WTC11 (cell line): ENCODE results near the gene NPLOC4. TPM values are rescaled to one million over a fixed set of nuclear protein-coding genes. Genes with fewer than 3 reads are reported as not detected.

ENCODE experiments used
- ATAC-seq: fragments of 200-7000 bp; cut with Tn5 transposase; 2 replicates; pipeline ENCODE4 v1.10.0; 2021; ENCODE audit warnings: mild to moderate bottlenecking, moderate library complexity
- CTCF ChIA-PET: fragments of 300-600 bp; sonication (Branson Sonifier 250); formaldehyde crosslinking; loops from one replicate; lab custom pipeline; 2021; ENCODE audit warnings: antibody characterized with exemption; lab: Charles Lee
- POLR2A ChIA-PET: fragments of 350-600 bp; sonication (Branson Sonifier 250); formaldehyde crosslinking; loops from one replicate; lab custom pipeline; 2021; ENCODE audit warnings: antibody characterized with exemption; lab: Charles Lee
- DNase-seq: peaks from one replicate; pipeline ENCODE4 v3.0.0; 2021; ENCODE audit warnings: low spot score
- H3K27ac Mint-ChIP-seq: 2 replicates; pipeline ENCODE4 v1.8.0; 2021; ENCODE audit warnings: mixed read lengths
- H3K27me3 Mint-ChIP-seq: 2 replicates; pipeline ENCODE4 v1.8.0; 2021; ENCODE audit warnings: low read depth, mild to moderate bottlenecking, moderate library complexity, mixed read lengths
- H3K36me3 Mint-ChIP-seq: 2 replicates; pipeline ENCODE4 v1.8.0; 2021; ENCODE audit warnings: mixed read lengths
- H3K4me1 Mint-ChIP-seq: 2 replicates; pipeline ENCODE4 v1.8.0; 2022; ENCODE audit warnings: mixed read lengths
- H3K4me3 Mint-ChIP-seq: 2 replicates; pipeline ENCODE4 v1.8.0; 2021; ENCODE audit warnings: mild to moderate bottlenecking, moderate library complexity, mixed read lengths
- H3K9me3 Mint-ChIP-seq: 2 replicates; pipeline ENCODE4 v1.8.0; 2021; ENCODE audit warnings: mixed read lengths
- AFF4 ChIP-seq: sonication (generic); formaldehyde crosslinking; IDR thresholded peaks from 2 replicates; pipeline ENCODE4 v1.8.1; 2023; ENCODE audit warnings: mild to moderate bottlenecking, missing genetic modification reagents, borderline replicate concordance
- ATF1 ChIP-seq: sonication (generic); formaldehyde crosslinking; IDR thresholded peaks from 2 replicates; pipeline ENCODE4 v1.8.1; 2023; ENCODE audit warnings: mild to moderate bottlenecking, moderate library complexity, missing genetic modification reagents
- ESRRA ChIP-seq: sonication (generic); formaldehyde crosslinking; IDR thresholded peaks from 2 replicates; pipeline ENCODE4 v1.8.1; 2022; ENCODE audit warnings: mild to moderate bottlenecking, missing genetic modification reagents, borderline replicate concordance
- JAZF1 ChIP-seq: fragments of 250-450 bp; sonication (Bioruptor Pico); IDR thresholded peaks from 2 replicates; pipeline ENCODE4 v1.9.0; 2021; ENCODE audit warnings: moderate library complexity, mild to moderate bottlenecking, inconsistent platforms
- MAX ChIP-seq: sonication (generic); formaldehyde crosslinking; IDR thresholded peaks from 2 replicates; pipeline ENCODE4 v1.8.0; 2022; ENCODE audit warnings: mild to moderate bottlenecking, missing genetic modification reagents
- NFATC4 ChIP-seq: fragments of 250-450 bp; sonication (Bioruptor Pico); IDR thresholded peaks from 2 replicates; pipeline ENCODE4 v1.9.0; 2021; ENCODE audit warnings: mild to moderate bottlenecking
- PREB ChIP-seq: sonication (generic); formaldehyde crosslinking; IDR thresholded peaks from 2 replicates; pipeline ENCODE4 v1.8.1; 2022; ENCODE audit warnings: mild to moderate bottlenecking, missing genetic modification reagents, moderate library complexity, borderline replicate concordance
- PRRX2 ChIP-seq: fragments of 250-450 bp; sonication (Bioruptor Pico); IDR thresholded peaks from 2 replicates; pipeline ENCODE4 v1.8.0; 2021; ENCODE audit warnings: mild to moderate bottlenecking
- RORB ChIP-seq: fragments of 250-450 bp; sonication (Bioruptor Pico); IDR thresholded peaks from 2 replicates; pipeline ENCODE4 v1.9.0; 2021; ENCODE audit warnings: mild to moderate bottlenecking
- SMAD3 ChIP-seq: sonication (generic); formaldehyde crosslinking; IDR thresholded peaks from 2 replicates; pipeline ENCODE4 v1.8.0; 2022; ENCODE audit warnings: missing genetic modification reagents, mild to moderate bottlenecking, borderline replicate concordance
- SP1 ChIP-seq: sonication (generic); formaldehyde crosslinking; conservative IDR thresholded peaks from 2 replicates; pipeline ENCODE4 v1.8.1; 2022; ENCODE audit warnings: missing genetic modification reagents
- TCF7 ChIP-seq: sonication (generic); formaldehyde crosslinking; IDR thresholded peaks from 2 replicates; pipeline ENCODE4 v1.8.0; 2022; ENCODE audit warnings: mild to moderate bottlenecking, low read depth, missing genetic modification reagents, moderate library complexity
- USF1 ChIP-seq: sonication (generic); formaldehyde crosslinking; IDR thresholded peaks from 2 replicates; pipeline ENCODE4 v1.8.0; 2022; ENCODE audit warnings: mild to moderate bottlenecking, missing genetic modification reagents
- USF2 ChIP-seq: sonication (generic); formaldehyde crosslinking; IDR thresholded peaks from 2 replicates; pipeline ENCODE4 v1.8.1; 2023; ENCODE audit warnings: mild to moderate bottlenecking, missing genetic modification reagents, moderate library complexity
- total RNA-seq: library from RNA; stranded (reverse); gene quantifications from 3 replicates; pipeline ENCODE4 v1.2.3, GENCODE V29; 2021
- TF ChIP-seq, protein P1 (sequence below): sonication (generic); formaldehyde crosslinking; IDR thresholded peaks from 2 replicates; pipeline ENCODE4 v1.8.0; 2022; ENCODE audit warnings: mild to moderate bottlenecking, missing genetic modification reagents
- TF ChIP-seq, protein P2 (sequence below): sonication (generic); formaldehyde crosslinking; IDR thresholded peaks from 2 replicates; pipeline ENCODE4 v1.8.1; 2023; ENCODE audit warnings: mild to moderate bottlenecking, missing genetic modification reagents
- TF ChIP-seq, protein P3 (sequence below): sonication (generic); formaldehyde crosslinking; conservative IDR thresholded peaks from 2 replicates; pipeline ENCODE4 v1.8.1; 2023; ENCODE audit warnings: mild to moderate bottlenecking, low read depth, missing genetic modification reagents, moderate library complexity
- TF ChIP-seq, protein P4 (sequence below): sonication (generic); formaldehyde crosslinking; IDR thresholded peaks from 2 replicates; pipeline ENCODE4 v1.8.0; 2022; ENCODE audit warnings: missing genetic modification reagents

NPLOC4 gene
- total RNA-seq, 1 experiment from 2014 or later: 83.5 TPM

DNA sequence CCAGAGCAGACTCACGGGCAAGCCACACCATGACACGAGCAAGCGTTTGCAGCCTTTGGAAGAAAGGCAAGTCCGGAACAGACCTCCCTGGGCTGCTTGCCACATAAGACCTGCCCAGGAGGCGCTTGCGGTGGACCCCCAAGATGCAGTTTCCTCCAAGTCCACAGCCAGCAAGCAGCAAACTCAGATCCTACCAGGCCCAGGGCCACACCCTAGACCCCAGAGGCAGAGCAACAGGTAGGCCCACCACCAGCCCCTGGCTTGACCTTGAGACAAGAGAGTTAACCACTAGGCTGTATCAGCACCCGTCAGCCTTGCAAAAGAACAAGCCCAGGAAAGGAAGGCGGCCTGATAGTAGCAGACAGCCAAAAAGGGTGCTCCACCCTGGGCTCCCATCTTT is 87.1 kb downstream of the NPLOC4 start:
- Mint-ChIP-seq H3K4me3 (peak overlapping the region; percentile 88), H3K9me3 (no peaks in the 10 kb centered on the region), H3K4me1 (peaks cover 20% of the 10 kb centered on the region), H3K36me3 (peaks cover 23% of the 10 kb centered on the region), H3K27me3 (no peaks in the 10 kb centered on the region), H3K27ac (no peak overlapping the region; the same call in 1 of the 2 replicates)
- no peak for DNase-seq
- CTCF ChIA-PET: interaction anchor here (1.0 kb wide), 1 partner anchor 9 kb away, joined by 3 read pairs; no protein-coding TSS in a partner anchor
- TF ChIP-seq JAZF1 (no peak), AFF4 (no peak), NFATC4 (CRISPR knock-in tag) (no peak), PREB (CRISPR knock-in tag) (no peak), TCF7 (no peak), MAX (CRISPR knock-in tag) (no peak), ESRRA (no peak), RORB (CRISPR knock-in tag) (no peak), SP1 (CRISPR knock-in tag) (no peak), ATF1 (CRISPR knock-in tag) (no peak), USF1 (CRISPR knock-in tag) (no peak), USF2 (CRISPR knock-in tag) (no peak), SMAD3 (CRISPR knock-in tag) (no peak), PRRX2 (no peak)
- TF ChIP-seq, protein P1, sequence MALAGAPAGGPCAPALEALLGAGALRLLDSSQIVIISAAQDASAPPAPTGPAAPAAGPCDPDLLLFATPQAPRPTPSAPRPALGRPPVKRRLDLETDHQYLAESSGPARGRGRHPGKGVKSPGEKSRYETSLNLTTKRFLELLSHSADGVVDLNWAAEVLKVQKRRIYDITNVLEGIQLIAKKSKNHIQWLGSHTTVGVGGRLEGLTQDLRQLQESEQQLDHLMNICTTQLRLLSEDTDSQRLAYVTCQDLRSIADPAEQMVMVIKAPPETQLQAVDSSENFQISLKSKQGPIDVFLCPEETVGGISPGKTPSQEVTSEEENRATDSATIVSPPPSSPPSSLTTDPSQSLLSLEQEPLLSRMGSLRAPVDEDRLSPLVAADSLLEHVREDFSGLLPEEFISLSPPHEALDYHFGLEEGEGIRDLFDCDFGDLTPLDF (CRISPR knock-in tag): no peak
- TF ChIP-seq, protein P2, sequence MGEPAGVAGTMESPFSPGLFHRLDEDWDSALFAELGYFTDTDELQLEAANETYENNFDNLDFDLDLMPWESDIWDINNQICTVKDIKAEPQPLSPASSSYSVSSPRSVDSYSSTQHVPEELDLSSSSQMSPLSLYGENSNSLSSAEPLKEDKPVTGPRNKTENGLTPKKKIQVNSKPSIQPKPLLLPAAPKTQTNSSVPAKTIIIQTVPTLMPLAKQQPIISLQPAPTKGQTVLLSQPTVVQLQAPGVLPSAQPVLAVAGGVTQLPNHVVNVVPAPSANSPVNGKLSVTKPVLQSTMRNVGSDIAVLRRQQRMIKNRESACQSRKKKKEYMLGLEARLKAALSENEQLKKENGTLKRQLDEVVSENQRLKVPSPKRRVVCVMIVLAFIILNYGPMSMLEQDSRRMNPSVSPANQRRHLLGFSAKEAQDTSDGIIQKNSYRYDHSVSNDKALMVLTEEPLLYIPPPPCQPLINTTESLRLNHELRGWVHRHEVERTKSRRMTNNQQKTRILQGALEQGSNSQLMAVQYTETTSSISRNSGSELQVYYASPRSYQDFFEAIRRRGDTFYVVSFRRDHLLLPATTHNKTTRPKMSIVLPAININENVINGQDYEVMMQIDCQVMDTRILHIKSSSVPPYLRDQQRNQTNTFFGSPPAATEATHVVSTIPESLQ: no peak
- TF ChIP-seq, protein P3, sequence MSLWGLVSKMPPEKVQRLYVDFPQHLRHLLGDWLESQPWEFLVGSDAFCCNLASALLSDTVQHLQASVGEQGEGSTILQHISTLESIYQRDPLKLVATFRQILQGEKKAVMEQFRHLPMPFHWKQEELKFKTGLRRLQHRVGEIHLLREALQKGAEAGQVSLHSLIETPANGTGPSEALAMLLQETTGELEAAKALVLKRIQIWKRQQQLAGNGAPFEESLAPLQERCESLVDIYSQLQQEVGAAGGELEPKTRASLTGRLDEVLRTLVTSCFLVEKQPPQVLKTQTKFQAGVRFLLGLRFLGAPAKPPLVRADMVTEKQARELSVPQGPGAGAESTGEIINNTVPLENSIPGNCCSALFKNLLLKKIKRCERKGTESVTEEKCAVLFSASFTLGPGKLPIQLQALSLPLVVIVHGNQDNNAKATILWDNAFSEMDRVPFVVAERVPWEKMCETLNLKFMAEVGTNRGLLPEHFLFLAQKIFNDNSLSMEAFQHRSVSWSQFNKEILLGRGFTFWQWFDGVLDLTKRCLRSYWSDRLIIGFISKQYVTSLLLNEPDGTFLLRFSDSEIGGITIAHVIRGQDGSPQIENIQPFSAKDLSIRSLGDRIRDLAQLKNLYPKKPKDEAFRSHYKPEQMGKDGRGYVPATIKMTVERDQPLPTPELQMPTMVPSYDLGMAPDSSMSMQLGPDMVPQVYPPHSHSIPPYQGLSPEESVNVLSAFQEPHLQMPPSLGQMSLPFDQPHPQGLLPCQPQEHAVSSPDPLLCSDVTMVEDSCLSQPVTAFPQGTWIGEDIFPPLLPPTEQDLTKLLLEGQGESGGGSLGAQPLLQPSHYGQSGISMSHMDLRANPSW (CRISPR knock-in tag): no peak
- TF ChIP-seq, protein P4, sequence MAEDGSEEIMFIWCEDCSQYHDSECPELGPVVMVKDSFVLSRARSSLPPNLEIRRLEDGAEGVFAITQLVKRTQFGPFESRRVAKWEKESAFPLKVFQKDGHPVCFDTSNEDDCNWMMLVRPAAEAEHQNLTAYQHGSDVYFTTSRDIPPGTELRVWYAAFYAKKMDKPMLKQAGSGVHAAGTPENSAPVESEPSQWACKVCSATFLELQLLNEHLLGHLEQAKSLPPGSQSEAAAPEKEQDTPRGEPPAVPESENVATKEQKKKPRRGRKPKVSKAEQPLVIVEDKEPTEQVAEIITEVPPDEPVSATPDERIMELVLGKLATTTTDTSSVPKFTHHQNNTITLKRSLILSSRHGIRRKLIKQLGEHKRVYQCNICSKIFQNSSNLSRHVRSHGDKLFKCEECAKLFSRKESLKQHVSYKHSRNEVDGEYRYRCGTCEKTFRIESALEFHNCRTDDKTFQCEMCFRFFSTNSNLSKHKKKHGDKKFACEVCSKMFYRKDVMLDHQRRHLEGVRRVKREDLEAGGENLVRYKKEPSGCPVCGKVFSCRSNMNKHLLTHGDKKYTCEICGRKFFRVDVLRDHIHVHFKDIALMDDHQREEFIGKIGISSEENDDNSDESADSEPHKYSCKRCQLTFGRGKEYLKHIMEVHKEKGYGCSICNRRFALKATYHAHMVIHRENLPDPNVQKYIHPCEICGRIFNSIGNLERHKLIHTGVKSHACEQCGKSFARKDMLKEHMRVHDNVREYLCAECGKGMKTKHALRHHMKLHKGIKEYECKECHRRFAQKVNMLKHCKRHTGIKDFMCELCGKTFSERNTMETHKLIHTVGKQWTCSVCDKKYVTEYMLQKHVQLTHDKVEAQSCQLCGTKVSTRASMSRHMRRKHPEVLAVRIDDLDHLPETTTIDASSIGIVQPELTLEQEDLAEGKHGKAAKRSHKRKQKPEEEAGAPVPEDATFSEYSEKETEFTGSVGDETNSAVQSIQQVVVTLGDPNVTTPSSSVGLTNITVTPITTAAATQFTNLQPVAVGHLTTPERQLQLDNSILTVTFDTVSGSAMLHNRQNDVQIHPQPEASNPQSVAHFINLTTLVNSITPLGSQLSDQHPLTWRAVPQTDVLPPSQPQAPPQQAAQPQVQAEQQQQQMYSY (CRISPR knock-in tag): no peak
- ATAC-seq: no peak
- POLR2A ChIA-PET: no interaction called here
